ENCODE results near the gene PPP1R12B. TPM values are rescaled to one million over a fixed set of nuclear protein-coding genes. Genes with fewer than 3 reads are reported as not detected.
"Not testable (repeated sequence)": the region's sequence is repeated elsewhere in the genome, so short reads cannot be mapped to it uniquely, and the experiment has no call there.

The PPP1R12B gene
- total RNA-seq, 1 donor from 2014 or later = 404 TPM

- Histone ChIP-seq H3K4me3 (no peak overlapping the region), H3K4me1 (no peaks in the 10 kb centered on the region), H3K36me3 (peaks cover 18 to 60% of the 10 kb centered on the region in 2 donors), H3K27ac (no peak overlapping the region), H3K9me3 (no peaks in the 10 kb centered on the region), H3K27me3 (no peaks in the 10 kb centered on the region)
- TF ChIP-seq, protein P1, sequence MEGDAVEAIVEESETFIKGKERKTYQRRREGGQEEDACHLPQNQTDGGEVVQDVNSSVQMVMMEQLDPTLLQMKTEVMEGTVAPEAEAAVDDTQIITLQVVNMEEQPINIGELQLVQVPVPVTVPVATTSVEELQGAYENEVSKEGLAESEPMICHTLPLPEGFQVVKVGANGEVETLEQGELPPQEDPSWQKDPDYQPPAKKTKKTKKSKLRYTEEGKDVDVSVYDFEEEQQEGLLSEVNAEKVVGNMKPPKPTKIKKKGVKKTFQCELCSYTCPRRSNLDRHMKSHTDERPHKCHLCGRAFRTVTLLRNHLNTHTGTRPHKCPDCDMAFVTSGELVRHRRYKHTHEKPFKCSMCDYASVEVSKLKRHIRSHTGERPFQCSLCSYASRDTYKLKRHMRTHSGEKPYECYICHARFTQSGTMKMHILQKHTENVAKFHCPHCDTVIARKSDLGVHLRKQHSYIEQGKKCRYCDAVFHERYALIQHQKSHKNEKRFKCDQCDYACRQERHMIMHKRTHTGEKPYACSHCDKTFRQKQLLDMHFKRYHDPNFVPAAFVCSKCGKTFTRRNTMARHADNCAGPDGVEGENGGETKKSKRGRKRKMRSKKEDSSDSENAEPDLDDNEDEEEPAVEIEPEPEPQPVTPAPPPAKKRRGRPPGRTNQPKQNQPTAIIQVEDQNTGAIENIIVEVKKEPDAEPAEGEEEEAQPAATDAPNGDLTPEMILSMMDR (IDR thresholded peaks at IDR 0.05) = no peak
- DNase-seq (ENCODE audit: low spot score in 2 of 2) = no peak
- intact Hi-C loops (cut with DNase I) = no loop called here
Measured at GRCh38 chr1:202439308-202439707, 90.8 kb downstream of the PPP1R12B start.

DNA sequence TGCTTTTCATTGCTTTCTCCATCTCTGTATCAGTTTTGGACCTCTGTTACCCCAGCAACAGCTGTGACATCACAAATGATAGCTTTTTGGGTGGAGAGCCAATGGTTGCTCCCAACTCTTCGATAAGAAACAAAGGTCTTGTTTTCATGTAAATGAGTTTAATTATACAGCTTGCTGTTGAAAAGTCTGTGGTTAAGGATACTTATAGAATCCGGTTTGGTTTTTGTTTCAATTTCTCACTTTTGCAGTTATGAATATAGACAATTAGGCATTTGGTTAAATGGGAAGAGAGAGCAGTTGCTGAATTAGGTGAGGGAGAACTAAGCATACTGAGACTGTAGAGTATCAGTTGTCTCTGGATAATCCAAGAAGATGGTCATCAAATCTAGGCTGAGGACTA is 99.6 kb downstream of the PPP1R12B start:
- H3K27ac ChIP-seq; DNase-seq (ENCODE audit: low spot score in 2 of 2); H3K4me3 ChIP-seq; H3K9me3 ChIP-seq; intact Hi-C loops (cut with DNase I); H3K27me3 ChIP-seq; H3K4me1 ChIP-seq: not testable (repeated sequence)
- H3K36me3 ChIP-seq = peaks cover 5 to 20% of the 10 kb centered on the region in 2 donors

DNA sequence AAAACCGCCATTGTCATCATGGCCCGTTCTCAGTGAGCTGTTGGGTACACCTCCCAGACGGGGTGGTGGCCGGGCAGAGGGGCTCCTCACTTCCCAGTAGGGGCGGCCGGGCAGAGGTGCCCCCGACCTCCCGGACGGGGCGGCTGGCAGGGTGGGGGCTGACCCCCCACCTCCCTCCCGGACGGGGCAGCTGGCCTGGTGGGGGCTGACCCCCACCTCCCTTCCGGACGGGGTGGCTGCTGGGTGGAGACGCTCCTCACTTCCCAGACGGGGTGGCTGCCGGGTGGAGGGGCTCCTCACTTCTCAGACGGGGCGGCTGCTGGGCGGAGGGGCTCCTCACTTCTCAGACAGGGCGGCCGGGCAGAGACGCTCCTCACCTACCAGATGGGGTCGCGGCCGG is 103.1 kb downstream of the PPP1R12B start:
- H3K27ac ChIP-seq; H3K9me3 ChIP-seq; H3K4me1 ChIP-seq; H3K4me3 ChIP-seq; DNase-seq (ENCODE audit: low spot score in 2 of 2); H3K27me3 ChIP-seq; intact Hi-C loops (cut with DNase I): not testable (repeated sequence)
- peaks cover 5 to 12% of the 10 kb centered on the region in 2 donors for H3K36me3 ChIP-seq

GRCh38 chr1:202452508-202452907 is 104.0 kb downstream of the PPP1R12B start:
- no peak overlapping the region for H3K4me3 ChIP-seq
- no peak overlapping the region for H3K27ac ChIP-seq
- peaks cover 5 to 12% of the 10 kb centered on the region in 2 donors for H3K36me3 ChIP-seq
- H3K27me3 ChIP-seq = no peaks in the 10 kb centered on the region
- intact Hi-C loops (cut with DNase I) = no loop called here
- DNase-seq (ENCODE audit: low spot score in 2 of 2) = no peak
- H3K4me1 ChIP-seq = no peaks in the 10 kb centered on the region
- TF ChIP-seq, protein P1 (IDR thresholded peaks at IDR 0.05) = no peak
- no peaks in the 10 kb centered on the region for H3K9me3 ChIP-seq

DNA sequence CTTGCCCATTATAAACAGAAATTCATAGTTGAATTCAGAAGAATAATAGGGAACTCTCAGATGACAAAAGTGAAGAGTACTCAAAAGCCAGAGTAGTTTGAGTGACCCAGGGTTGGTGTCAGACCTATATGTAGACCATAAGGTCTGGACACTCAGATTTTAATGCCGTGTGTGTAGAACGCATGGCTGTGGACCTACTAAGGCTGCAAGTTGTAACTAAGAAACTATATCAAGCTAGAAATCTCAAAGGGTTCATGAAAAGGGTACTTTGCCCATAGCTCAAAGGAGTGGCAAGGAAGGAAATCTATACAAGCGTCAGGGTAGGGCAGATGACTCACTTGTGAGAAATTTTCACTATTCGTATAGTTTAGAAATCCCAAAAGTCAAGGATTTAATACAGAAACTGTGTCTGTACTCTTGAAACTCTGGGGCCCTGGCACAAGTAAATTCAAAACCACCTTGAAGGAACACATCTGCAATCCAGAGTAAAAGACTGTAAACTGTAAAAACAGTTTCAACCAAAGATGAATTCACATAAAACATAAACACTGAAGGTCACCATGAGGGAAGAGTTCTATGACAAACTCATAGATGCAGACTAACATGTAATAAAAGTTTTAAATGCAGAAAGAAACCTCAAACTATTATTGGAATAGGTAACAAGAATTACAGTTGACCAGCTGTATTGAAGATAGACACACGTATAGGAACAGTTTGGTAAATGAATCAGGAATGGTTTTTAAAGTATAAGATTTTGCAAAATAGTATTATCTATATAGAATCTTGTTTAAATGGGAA is 108.1 kb downstream of the PPP1R12B start:
- H3K9me3 ChIP-seq; H3K27me3 ChIP-seq; intact Hi-C loops (cut with DNase I); H3K4me1 ChIP-seq; H3K27ac ChIP-seq; H3K36me3 ChIP-seq; H3K4me3 ChIP-seq; DNase-seq (ENCODE audit: low spot score in 2 of 2): not testable (repeated sequence)

- H3K36me3 ChIP-seq; H3K4me3 ChIP-seq; H3K27me3 ChIP-seq; H3K9me3 ChIP-seq; H3K4me1 ChIP-seq; intact Hi-C loops (cut with DNase I); DNase-seq (ENCODE audit: low spot score in 2 of 2): not testable (repeated sequence)
- peak overlapping the region in 1 of 2 donors; percentile 72 for H3K27ac ChIP-seq
Measured at GRCh38 chr1:202458651-202459050, 110.2 kb downstream of the PPP1R12B start.

DNA sequence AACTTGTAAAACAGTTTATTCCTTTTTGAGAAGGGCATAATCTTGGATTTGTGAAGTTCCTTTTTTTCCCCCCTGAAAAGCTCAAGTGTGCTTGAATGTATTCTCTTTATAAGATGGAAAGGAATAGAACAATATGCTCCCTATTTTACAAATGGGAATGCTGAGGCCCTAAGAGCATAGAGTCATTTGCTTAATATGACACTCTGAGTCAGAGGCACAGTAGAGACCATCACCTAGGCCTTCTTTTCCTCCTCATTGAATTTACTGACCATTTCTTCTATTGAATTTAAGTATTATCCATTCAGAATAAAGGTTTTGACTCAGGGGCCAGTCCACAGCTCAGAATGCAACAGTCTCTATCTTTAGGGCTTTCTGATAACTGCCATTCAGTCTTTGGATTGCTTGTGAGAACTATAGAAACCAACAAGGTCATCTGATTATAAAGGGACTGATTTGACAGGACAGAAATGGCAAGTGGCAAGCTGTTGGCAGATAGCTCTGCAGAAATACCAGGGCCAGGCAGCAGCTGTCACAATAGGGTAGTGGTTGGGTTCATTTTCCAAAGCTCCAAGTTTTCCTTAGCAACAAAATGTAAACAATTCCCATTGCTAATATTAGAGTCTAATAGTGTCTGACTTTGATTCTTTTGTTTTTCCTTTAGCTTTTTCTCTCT is 111.1 kb downstream of the PPP1R12B start:
- peak overlapping the region in 1 of 2 donors; percentile 72 for H3K27ac ChIP-seq
- not testable (repeated sequence) for DNase-seq (ENCODE audit: low spot score in 2 of 2)
- intact Hi-C loops (cut with DNase I) = loop anchor here (5.0 kb wide), 1 partner anchor 168 kb away; no protein-coding TSS in a partner anchor

GRCh38 chr1:202460143-202460495 is 111.6 kb downstream of the PPP1R12B start:
- intact Hi-C loops (cut with DNase I) = loop anchor here (5.0 kb wide), 1 partner anchor 167 kb away; no protein-coding TSS in a partner anchor
- peak overlapping the region in 1 of 2 donors; percentile 72 for H3K27ac ChIP-seq
- not testable (repeated sequence) for DNase-seq (ENCODE audit: low spot score in 2 of 2)

More for the DNA sequence above, 111.1 kb downstream of the PPP1R12B start:
- H3K9me3 ChIP-seq, H3K27me3 ChIP-seq, H3K4me3 ChIP-seq, H3K36me3 ChIP-seq, H3K4me1 ChIP-seq: not testable (repeated sequence)

More at GRCh38 chr1:202460143-202460495, 111.6 kb downstream of the PPP1R12B start:
- H3K36me3 ChIP-seq, H3K27me3 ChIP-seq, H3K4me3 ChIP-seq, H3K9me3 ChIP-seq, H3K4me1 ChIP-seq: not testable (repeated sequence)
